ENCODE measurements around the gene WDR47.
"Not testable (repeated sequence)": the region's sequence is repeated elsewhere in the genome, so short reads cannot be mapped to it uniquely, and the experiment has no call there.

The WDR47 gene

GRCh38 chr1:109050228-109050995, 8.5 kb upstream of the WDR47 start:
- DNase-seq: no peak

- DNase-seq: no peak
Measured at GRCh38 chr1:109048335-109048734, 6.4 kb upstream of the WDR47 start.

- no peak for DNase-seq
Measured at GRCh38 chr1:109047339-109047738, 5.4 kb upstream of the WDR47 start.

GRCh38 chr1:109046671-109047070, 4.8 kb upstream of the WDR47 start:
- no peak for DNase-seq

GRCh38 chr1:109045595-109045994, 3.7 kb upstream of the WDR47 start:
- DNase-seq: no peak

- DNase-seq: no peak
Measured at GRCh38 chr1:109040989-109041620, 797 bp downstream of the WDR47 start.

- no peak for DNase-seq
Measured at GRCh38 chr1:109040627-109040988, 1.3 kb downstream of the WDR47 start.

- DNase-seq: no peak
Measured at GRCh38 chr1:109034382-109034781, 7.5 kb downstream of the WDR47 start.

- DNase-seq: not testable (repeated sequence)
Measured at GRCh38 chr1:109029493-109029892, 12.4 kb downstream of the WDR47 start.

- no peak for DNase-seq
Measured at GRCh38 chr1:109027841-109028240, 14.1 kb downstream of the WDR47 start.

- DNase-seq: no peak
Measured at GRCh38 chr1:109025694-109026093, 16.2 kb downstream of the WDR47 start.

- no peak for DNase-seq
Measured at GRCh38 chr1:109024646-109025045, 17.3 kb downstream of the WDR47 start.

- no peak for DNase-seq
Measured at GRCh38 chr1:109020693-109021257, 21.1 kb downstream of the WDR47 start.

- not testable (repeated sequence) for DNase-seq
Measured at GRCh38 chr1:109017719-109018118, 24.2 kb downstream of the WDR47 start.

GRCh38 chr1:109017134-109017533, 24.8 kb downstream of the WDR47 start:
- no peak for DNase-seq

GRCh38 chr1:109011335-109011734, 30.6 kb downstream of the WDR47 start:
- DNase-seq: no peak

- not testable (repeated sequence) for DNase-seq
Measured at GRCh38 chr1:108996622-108997021, 45.3 kb downstream of the WDR47 start.

GRCh38 chr1:108983114-108983513, 58.8 kb downstream of the WDR47 start:
- DNase-seq: no peak

- no peak for DNase-seq
Measured at GRCh38 chr1:108976658-108977057, 65.2 kb downstream of the WDR47 start.

GRCh38 chr1:108972951-108973350, 69.0 kb downstream of the WDR47 start:
- DNase-seq: no peak

GRCh38 chr1:108969346-108969745, 72.6 kb downstream of the WDR47 start:
- no peak for DNase-seq

- DNase-seq: peak; percentile 93
Measured at GRCh38 chr1:108963052-108963686, 78.7 kb downstream of the WDR47 start, which contains the start of gene CLCC1. Gene CLCC1 (minus strand): TSS chr1:108963484. CDS start chr1:108950437, 13,047 bp downstream.

GRCh38 chr1:108962681-108963051, 79.2 kb downstream of the WDR47 start:
- DNase-seq: no peak
